SU-DHL-6 (cell line): Measurements from ENCODE around the gene RECK.

Source experiments
- EZH2phosphoT487 ChIP-seq: fragments of 200-600 bp; sonication (generic), shearing (Covaris generic); conservative IDR thresholded peaks from 2 replicates; pipeline ENCODE4 v1.6.1; 2018; ENCODE audit warnings: mild to moderate bottlenecking, antibody characterized with exemption, low read length, moderate library complexity, mixed read lengths
- TF ChIP-seq, protein P1 (sequence below): fragments of 200-600 bp; sonication (generic); IDR thresholded peaks from one replicate; pipeline ENCODE4 v1.5.1; 2017; ENCODE audit warnings: antibody characterized with exemption, mild to moderate bottlenecking, low read length, moderate library complexity; ENCODE audit not compliant: insufficient read depth, poor library complexity, severe bottlenecking

DNA sequence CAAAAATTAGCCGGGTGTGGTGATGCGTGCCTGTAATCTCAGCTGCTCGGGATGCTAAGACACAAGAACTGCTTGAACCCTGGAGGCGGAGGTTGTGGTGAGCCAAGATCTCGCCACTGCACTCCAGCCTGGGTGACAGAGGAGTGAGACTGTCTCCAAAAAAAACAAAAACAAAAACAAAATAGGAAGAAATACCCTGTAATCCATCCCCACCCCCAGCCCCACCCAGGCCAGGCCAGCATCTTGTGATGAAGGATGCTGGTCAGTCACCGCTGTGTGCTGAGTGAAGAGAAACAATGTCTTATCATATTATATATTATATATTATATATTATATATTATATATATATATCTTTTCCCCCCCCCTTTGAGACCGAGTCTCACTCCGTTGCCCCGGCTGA is 117.0 kb downstream of the RECK start:
- TF ChIP-seq, protein P1, sequence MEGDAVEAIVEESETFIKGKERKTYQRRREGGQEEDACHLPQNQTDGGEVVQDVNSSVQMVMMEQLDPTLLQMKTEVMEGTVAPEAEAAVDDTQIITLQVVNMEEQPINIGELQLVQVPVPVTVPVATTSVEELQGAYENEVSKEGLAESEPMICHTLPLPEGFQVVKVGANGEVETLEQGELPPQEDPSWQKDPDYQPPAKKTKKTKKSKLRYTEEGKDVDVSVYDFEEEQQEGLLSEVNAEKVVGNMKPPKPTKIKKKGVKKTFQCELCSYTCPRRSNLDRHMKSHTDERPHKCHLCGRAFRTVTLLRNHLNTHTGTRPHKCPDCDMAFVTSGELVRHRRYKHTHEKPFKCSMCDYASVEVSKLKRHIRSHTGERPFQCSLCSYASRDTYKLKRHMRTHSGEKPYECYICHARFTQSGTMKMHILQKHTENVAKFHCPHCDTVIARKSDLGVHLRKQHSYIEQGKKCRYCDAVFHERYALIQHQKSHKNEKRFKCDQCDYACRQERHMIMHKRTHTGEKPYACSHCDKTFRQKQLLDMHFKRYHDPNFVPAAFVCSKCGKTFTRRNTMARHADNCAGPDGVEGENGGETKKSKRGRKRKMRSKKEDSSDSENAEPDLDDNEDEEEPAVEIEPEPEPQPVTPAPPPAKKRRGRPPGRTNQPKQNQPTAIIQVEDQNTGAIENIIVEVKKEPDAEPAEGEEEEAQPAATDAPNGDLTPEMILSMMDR = no peak
- no peak for TF ChIP-seq EZH2phosphoT487
